NCI-H774 (cell line): Measurements from ENCODE around the gene FABP2.
"Not testable (repeated sequence)": the region's sequence is repeated elsewhere in the genome, so short reads cannot be mapped to it uniquely, and the experiment has no call there.

Experiments
- DNase-seq: peaks from one replicate; lab custom pipeline; 2025; lab: John Stamatoyannopoulos, UW

Gene FABP2

DNA sequence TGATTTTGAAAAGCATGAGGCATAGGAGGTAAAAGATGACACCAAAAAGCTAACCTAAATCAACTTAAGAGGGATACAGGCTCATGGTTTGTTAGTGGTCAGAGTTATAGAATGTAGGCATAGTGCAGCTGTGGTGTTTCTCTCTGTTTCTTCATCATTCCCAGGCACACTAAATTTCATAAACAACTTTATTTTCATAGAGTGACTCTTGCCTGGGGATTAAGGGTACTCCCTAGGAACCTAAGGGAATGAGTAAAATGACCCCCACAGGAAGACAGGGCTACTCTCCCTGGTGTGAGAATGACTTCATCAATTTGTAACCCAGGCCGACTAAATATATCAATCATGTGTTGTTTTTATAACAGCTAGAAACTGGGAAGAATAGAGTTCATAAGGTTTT lies 11.1 kb downstream of the FABP2 start:
- no peak for DNase-seq

DNA sequence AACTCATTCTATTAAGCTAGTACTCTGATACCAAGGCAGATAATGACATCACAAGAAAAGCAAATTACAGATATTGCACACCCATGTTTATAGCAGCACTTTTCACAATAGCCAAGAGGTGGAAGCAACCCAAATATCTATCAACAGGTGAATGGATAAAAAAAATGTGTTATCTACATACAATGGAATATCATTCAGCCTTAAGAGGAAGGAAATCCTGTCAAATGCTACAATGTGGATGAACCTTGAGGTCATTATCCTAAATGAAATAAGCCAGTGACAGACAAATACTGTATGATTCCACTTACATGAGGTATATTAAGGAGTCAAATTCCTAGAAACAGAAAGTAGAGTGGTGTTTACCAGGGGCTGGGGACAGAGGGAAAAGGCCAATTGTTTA lies 14.3 kb downstream of the FABP2 start:
- DNase-seq, result no peak

DNA sequence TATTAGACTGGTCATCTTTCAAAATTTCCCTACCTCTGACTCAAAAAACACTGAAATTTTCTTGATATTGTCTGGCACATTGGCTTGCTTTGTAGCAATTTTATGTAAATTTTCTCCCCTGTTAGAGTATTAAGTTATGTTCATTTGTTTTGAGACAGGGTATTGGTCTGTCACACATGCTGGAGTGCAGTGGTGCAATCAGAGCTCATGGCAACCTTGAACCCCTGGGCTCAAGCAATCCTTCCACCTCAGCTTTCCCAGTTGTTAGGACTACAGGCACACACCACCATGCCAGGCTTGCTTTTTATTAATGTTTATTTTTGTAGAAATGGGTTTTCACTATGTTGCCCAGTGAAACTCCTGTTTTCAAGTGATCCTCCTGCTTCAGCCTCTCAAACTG lies 17.5 kb downstream of the FABP2 start:
- DNase-seq, result no peak

DNA sequence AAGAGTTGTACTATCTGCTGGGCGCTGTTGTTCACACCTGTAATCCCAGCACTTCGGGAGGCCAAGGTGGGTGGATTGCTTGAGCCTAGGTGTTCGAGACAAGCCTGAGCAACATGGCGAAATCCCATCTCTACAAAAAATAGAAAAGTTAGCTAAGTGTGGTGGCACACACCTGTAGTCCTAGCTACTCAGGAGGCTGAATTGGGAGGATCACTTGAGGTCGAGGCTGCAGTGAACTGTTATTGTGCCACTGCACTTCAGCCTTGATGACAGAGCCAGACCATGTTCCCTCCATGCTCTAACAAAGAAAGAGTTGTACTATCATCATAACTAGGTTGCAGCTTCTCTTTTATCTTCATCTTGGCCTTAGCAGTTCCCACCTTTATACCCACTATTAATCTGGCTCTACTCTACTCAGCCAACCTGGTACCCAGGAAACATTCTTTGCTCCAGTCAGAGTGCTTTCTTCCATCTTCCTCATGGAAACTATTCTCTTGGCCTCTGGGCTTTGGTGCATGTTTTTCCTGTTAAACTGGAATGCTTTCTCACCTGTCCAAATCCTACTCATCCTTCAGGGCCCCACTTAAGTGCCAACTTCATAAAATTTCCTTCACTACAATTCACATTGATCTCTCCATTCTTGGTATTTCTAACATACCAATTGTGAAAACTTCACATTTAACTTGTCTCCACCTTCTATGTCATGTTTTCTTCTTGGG lies 18.2 kb downstream of the FABP2 start:
- no peak for DNase-seq

DNA sequence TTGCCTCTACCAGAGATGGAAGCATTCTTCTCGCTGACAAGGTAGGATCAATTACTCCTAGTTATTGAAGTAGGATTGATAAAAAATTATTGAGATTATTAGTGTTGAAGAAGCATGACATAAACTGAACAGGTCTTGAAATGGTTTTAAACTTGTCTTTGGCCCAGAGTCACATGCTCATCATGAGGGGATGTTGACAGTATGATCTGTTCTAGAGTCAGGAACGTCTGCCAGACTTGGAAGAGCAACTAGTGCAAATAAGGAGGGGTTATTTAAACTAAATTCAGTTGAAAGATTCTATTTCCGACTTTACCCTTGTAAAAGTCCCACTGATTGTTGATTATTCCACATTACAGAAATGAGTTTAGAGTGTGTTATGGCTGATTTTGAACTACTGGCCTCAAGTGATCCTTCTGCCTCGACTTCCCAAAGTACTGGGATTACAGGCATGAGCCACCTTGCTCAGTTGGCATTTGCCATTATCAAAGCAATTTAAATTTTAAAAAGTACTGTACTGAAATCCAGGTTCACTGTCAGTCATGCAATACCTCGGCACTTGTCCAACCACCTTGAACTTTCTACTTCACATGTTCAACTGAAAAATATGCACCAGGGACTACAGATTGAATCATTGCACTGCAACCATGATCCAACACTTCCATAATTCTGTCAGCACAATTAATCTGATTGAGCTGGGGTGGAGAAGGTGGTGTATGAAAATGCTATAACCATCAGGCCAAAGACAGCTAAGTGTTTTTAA lies 19.7 kb downstream of the FABP2 start:
- DNase-seq, result no peak

DNA sequence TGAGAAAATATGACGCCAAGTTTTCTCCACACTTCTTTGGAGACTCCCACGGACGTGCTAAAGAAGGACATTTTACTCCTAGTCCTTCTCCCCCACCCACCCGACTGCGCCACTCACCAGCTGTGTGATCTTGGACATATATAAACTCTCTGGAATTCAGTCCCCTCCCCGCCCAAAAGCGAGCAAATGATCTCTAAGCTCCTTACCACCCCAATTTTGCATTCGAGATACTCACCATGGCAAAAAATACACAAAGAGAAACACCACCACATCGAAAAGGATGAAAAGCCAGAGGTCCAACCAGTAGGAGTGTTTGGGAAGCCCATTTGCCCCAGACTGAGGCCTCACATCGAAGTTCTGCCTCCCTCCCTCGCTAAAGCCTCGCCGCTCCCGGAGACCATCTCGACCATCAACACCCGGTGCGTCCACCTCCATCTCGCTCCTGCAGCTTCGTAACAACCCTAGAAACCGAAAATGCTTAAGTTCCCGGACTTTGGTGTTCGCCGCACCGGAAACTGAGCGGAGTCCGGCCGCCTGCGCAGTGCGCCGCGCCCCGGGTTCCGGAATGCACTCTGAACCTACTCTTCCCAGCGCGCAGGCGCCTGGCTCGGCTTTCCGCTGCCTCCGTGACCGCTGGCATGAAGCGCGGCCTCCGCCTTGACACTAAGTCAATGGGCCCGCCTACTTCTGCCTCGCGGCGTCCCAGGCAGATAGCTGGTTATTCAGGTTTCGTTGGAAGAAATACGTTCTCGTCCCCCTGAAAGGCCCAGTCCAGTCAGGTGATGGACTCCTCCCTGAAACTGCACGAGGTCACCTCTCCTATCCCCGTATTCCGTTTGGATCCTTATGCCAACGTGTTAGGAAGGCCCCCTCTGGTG lies 21.6 kb downstream of the FABP2 start:
- DNase-seq, result no peak

DNA sequence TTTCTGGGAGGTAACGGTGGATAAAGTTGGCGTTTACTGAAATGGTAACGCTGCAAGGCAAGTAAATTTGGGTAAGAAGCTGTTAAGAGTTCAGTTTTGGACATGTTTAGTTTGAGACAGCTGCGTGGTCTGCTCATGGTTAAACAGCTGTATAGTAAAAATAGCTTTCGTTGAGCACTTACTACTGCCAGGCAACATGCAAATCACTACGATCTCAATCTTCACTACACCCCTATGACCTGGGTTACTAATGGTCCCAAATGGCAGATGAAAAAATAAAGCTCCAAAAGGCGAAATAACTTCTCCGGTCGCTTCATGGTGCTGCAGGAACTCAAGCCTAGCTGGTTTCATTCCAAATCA lies 22.2 kb downstream of the FABP2 start:
- DNase-seq, result no peak

DNA sequence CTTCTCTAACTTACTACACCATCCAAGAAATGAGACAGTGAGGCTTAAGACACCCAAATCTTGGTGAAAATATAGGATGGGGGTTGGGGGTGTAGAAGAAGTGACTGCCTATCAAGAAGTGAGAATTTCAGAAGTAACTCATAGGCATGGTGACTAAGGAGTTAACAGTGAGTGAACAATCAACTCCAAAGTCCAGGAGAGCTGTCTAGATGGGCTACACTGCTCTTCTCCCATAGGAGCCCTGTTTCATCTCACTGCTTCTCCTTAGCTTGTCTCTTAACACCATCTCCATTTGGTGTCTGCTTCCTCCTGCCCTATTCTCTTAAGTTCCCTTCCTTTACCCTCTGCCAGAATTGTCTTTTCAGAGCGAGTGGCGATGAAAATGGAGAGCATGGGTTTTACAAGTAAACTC lies 22.7 kb downstream of the FABP2 start:
- no peak for DNase-seq

DNA sequence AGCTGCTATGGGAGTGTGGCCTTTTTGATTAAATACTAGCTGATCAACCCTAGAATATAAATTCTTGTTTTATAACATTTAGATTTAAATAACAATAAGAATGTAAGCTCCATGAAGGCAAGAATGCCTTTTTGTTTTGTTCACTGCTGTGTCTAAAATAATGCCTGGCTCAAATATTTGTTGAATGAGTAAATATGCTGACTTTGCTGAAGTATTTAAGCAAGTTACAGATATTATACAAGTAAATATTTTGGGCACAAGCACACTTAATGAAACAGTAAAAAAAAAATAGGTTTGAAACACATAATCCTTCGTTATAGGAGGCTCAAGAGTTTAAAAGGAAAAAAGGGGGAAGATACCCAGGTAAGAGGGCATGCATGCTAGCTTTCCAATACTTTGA lies 24.1 kb downstream of the FABP2 start:
- DNase-seq, result no peak

DNA sequence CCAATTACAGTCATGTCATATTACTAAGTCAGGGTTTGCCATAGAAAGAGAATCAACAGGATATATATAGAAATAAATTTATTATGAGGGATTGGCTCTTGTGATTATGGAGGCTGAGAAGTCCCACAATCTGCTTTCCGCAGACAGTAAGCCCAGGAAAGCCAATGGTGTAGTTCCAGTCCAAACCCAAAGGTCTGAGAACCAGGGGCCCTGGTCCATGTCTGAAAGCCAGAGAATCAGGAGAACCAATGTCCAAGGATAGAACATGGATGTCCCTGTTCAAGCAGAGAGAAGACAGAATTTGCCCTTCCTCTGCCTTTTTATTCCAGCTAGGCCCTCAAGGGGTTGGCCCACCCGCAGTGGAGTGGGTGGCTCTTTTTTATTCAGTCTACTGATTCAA lies 25.6 kb downstream of the FABP2 start:
- no peak for DNase-seq

DNA sequence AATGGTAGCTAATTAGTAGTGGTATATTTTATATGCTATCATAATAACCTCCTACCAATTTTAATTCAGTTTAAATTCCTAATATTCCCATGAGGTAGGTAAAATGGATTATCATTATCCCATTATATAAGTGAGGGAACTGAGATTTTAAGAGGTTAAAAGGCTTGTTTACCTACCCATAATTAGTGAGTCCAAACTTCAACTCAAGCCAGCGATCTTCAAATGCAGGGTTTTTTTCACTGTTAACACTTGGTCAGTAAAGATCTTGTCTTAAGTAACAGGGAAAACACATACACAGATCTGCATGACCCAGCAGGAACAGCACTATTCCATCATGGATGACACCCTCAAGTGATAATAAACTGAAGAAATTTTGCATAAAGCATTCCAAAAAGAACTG lies 31.3 kb downstream of the FABP2 start:
- DNase-seq, result no peak

DNA sequence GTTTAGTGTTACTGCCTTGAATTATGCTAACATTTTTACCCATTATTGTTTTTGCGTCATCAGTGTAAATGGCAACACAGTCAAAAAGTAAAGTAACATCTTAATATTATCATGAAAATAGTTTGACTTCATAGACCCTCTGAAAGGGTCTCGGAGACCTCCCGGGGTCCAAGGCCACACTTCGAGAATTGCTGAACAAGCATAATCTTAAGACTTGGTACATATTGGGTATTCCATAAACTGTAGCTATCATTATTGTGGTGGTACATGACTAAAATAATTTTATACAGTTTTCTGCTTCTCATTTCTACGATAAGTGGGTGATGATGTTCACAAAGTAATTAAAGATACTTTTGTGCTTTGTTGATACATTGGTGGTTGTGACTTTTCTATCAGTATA lies 32.6 kb downstream of the FABP2 start:
- DNase-seq, result no peak

DNA sequence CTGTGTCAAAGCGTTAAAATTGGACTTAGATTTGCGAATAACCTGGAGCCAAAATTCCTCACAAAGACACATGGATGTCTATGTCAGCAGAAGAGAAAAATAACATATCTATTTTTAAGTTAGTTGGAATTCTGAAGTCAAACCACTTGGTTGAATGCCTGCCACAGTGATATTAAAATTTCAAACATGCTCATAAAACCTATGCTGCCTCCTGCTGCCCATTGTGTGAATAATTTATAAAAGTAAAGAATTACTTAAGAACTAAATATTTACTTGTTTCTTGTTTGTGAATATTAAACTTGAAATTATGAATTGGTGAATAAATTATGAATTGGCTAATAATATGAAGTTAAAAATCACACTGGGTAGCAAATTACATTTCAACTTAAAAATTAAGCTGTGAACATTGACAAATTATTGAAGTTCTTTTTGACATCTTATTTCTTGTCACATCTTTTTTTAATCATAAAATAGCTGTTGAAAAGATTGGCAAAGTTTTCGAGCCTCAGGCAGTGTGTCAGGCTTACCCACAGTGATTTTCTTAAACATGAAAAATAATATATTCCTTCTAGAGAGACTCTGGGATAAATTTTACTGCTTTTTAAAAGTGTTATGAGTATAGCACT lies 35.4 kb downstream of the FABP2 start:
- no peak for DNase-seq

DNA sequence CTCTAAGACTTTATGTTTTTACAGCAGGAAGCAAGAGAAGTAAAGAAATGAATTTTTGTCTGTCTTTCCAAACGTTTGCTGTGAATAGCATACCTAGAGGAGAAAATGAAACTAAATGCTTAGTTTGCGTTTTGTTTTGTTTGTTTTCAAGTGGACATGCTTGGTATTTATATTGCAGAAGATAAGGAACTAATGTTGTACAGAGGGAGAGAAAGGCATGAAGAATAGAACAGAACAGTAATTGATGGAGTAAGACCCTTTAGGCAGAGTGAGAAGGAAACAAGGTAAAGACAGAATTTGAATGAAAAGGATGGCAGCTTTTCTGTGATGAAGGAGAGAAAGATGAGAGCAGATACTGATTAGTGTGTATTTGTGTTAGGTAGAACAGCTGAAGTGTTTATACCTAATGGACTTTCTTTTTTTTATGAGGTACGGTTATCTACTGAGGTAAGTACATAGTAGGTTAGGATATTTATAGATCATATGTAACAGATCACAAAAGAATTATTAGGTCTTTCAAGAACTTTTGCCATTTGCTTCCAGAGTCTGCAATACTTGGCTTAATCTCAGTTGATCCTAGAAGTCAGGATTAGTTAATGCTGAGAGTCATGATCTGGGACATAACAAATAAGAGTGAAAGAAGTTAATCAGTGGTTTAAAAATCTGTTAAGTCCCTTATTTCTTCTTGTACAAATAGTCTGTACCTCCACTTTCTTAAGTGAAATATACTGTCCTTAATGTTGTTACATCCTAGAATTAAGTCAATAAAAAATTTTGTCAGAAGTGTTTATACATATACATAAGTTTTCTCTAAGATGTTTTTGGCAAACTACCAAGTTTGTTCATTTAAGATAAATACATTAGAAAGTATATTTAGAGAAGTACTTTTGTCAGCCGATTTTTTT lies 36.8 kb downstream of the FABP2 start:
- DNase-seq, result no peak

DNA sequence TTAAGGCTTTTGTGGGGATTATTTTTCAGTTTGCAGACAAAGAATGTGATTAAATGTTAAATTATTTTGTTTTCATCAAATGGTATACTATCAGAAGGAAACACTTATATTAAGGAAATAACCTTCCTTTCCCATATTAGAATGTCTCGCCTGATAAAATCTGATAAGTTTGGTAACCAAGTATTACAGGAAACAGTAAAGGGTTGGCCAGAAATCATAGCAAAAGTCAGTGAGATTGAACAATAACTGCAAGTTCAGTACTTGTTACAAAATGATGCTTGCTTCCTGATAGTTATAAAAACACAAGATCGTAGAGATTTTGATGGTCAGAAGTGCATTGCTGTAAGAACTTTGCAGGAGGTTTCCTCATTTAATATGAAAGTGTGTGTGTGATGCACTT lies 40.5 kb downstream of the FABP2 start:
- DNase-seq, result no peak

DNA sequence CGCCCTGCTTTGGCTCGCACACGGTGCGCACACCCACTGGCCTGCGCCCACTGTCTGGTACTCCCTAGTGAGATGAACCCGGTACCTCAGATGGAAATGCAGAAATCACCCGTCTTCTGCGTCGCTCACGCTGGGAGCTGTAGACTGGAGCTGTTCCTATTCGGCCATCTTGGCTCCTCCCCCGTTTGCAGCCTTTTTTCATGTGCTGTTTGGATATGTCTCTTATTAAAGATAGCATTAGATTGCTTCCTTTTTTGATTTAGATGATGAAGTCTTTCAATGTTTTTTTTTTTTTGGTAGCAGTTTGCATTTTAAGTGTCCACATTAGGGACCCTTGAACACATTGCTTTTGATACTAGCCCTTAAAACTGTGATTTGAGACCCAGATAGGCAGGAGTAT lies 42.0 kb downstream of the FABP2 start:
- DNase-seq, result not testable (repeated sequence)

DNA sequence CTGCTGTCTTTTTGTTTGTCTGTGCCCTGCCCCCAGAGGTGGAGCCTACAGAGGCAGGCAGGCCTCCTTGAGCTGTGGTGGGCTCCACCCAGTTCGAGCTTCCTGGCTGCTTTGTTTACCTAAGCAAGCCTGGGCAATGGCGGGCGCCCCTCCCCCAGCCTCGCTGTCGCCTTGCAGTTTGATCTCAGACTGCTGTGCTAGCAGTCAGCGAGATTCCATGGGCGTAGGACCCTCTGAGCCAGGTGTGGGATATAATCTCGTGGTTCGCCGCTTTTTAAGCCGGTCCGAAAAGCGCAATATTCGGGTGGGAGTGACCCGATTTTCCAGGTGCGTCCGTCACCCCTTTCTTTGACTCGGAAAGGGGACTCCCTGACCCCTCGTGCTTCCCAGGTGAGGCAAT lies 42.4 kb downstream of the FABP2 start:
- DNase-seq, result not testable (repeated sequence)

DNA sequence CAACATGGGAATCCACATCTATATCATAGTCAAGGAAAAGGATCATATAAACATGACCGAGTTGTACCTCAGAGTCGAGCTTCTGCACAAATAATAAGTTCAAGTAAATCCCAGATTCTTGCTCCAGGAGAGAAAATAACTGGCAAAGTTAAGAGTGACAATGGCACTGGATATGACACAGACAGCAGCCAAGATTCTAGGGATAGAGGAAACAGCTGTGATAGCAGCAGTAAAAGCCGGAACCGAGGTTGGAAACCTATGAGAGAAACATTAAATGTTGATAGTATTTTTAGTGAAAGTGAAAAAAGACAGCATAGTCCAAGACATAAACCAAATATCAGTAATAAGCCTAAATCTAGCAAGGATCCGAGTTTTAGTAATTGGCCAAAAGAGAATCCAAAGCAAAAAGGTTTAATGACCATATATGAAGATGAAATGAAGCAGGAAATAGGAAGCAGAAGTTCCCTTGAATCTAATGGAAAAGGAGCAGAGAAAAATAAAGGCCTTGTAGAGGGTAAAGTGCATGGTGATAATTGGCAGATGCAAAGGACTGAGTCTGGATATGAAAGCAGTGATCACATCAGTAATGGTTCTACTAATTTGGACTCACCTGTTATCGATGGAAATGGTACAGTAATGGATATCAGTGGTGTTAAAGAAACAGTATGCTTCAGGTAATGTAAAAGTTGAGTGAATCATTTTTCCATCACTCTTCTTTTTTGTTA lies 50.4 kb downstream of the FABP2 start:
- no peak for DNase-seq

DNA sequence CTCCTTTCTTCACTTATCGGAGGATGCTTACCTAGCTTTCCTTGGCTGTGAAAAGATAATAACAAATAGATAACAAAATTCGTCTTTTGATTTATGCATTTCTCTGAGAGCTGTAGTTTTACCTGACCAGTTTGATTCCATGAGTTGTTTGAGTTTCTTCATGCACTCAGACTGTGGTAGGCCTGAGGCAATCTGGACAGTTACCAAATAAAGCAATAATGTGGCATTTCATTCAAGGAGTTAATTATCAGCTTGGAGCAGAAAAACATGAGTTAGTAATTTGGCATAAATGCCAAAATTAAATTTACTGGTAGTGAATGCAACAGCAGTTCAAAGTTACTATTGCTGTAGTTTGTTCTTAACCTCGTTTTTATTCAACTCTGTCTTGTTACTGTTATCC lies 53.5 kb downstream of the FABP2 start:
- DNase-seq, result no peak
